AG09309 (cell line): ENCODE measurements around the gene EPHB6.

Experiments used
- DNase-seq: peaks from one replicate; pipeline ENCODE4 v3.0.0-alpha.2; 2010; ENCODE audit warnings: low read depth
- H3K4me3 ChIP-seq: 2 replicates; pipeline ENCODE4 v1.5.1; 2011; ENCODE audit warnings: mild to moderate bottlenecking, low read depth, low read length, moderate library complexity; ENCODE audit not compliant: control insufficient read depth
- TF ChIP-seq, protein P1 (sequence below): IDR thresholded peaks from 2 replicates; pipeline ENCODE4 v1.5.1; 2011; ENCODE audit warnings: mild to moderate bottlenecking, low read depth, low read length, inconsistent platforms; ENCODE audit not compliant: insufficient read depth, control insufficient read depth; ENCODE audit errors: missing control alignments

Gene EPHB6

DNA sequence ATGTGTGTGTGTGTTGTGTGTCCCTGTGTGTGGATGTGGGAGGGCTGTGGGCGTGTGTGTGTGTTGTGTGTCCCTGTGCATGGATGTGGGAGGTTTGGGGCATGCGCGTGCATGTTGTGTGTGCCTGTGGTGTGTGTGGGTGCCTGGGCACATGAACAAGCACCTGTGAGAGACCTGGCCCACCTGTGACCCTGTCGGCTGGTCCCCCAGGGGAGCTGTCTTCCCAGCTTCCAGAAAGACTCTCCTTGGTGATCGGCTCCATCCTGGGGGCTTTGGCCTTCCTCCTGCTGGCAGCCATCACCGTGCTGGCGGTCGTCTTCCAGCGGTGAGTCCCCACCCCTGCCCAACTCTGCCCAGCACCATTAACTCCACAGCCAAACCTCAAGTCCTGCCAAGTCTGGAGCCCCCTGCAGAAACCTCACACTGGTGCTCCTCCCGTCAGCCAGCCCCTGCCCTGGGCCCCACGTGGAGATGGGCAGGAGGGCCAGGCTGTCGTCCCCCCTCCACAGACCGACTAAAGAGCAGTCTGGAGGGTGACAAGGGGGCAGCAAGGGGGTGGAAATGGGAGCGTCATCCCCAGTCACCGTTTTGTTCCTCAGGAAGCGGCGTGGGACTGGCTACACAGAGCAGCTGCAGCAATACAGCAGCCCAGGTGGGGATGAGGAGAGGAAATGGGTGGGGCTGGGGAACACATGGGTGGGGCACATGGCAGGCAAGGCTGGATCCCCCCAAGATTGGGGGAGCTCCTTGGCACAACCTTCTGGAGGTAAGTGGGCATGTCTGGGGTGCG is 12.7 kb downstream of the EPHB6 start:
- no peak for DNase-seq
- TF ChIP-seq, protein P1, sequence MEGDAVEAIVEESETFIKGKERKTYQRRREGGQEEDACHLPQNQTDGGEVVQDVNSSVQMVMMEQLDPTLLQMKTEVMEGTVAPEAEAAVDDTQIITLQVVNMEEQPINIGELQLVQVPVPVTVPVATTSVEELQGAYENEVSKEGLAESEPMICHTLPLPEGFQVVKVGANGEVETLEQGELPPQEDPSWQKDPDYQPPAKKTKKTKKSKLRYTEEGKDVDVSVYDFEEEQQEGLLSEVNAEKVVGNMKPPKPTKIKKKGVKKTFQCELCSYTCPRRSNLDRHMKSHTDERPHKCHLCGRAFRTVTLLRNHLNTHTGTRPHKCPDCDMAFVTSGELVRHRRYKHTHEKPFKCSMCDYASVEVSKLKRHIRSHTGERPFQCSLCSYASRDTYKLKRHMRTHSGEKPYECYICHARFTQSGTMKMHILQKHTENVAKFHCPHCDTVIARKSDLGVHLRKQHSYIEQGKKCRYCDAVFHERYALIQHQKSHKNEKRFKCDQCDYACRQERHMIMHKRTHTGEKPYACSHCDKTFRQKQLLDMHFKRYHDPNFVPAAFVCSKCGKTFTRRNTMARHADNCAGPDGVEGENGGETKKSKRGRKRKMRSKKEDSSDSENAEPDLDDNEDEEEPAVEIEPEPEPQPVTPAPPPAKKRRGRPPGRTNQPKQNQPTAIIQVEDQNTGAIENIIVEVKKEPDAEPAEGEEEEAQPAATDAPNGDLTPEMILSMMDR = no peak

DNA sequence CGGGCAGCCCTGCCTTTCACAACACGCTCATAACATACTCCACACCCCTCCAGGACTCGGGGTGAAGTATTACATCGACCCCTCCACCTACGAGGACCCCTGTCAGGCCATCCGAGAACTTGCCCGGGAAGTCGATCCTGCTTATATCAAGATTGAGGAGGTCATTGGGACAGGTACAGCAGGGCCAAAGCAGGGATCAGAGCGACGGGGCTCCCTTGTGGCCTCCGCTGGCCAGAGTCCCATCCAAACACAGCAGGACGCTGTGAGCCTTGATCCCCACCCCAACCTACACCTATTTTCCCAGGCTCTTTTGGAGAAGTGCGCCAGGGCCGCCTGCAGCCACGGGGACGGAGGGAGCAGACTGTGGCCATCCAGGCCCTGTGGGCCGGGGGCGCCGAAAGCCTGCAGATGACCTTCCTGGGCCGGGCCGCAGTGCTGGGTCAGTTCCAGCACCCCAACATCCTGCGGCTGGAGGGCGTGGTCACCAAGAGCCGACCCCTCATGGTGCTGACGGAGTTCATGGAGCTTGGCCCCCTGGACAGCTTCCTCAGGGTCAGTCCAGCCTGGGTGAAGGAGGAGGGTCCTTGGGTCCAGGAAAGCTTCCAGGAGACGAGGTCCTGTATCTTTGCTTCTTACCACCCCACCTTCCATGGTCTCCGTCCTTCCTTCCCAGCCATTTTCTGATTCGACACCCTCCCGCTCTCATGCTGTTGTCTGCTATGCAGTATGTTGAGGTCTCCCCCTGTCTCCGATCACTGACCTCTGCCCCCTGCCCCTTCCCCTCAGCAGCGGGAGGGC is 13.5 kb downstream of the EPHB6 start:
- no peak for DNase-seq
- TF ChIP-seq, protein P1 = no peak
- no peak overlapping the region for H3K4me3 ChIP-seq

More for the DNA sequence above, 12.7 kb downstream of the EPHB6 start:
- no peak overlapping the region for H3K4me3 ChIP-seq

DNA sequence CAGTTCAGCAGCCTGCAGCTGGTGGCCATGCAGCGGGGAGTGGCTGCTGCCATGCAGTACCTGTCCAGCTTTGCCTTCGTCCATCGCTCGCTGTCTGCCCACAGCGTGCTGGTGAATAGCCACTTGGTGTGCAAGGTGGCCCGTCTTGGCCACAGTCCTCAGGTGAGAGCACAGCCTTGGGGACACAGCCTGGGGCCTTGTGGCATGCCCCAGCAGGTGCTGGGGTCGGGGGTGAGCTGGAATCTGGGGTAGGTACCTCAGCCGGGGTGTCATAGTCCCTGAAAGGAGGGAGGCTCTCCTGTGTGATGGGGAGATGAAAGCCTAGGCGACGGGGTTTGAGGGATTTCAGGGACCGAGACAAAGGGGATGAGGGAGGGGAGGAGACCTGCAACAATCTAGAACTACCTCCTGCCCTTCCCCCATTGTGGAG is 14.1 kb downstream of the EPHB6 start:
- TF ChIP-seq, protein P1 = no peak
- no peak overlapping the region for H3K4me3 ChIP-seq
- DNase-seq = no peak

DNA sequence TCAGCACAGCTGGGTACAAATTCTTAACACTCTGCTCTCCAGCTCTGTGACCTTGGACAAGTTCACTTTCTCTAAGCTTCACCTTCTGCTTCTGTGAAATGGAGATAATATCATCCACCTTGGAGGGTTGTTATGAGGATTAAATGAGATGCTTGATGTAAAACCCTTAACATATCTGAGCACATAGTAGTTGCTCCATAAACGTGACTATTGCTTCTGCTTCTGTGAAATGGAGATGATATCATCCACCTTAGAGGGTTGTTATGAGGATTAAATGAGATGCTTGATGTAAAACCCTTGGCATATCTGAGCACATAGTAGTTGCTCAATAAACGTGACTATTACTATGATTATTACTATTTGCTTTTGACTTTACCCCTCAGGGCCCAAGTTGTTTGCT is 14.6 kb downstream of the EPHB6 start:
- no peak for DNase-seq
- no peak overlapping the region for H3K4me3 ChIP-seq
- TF ChIP-seq, protein P1 = no peak

DNA sequence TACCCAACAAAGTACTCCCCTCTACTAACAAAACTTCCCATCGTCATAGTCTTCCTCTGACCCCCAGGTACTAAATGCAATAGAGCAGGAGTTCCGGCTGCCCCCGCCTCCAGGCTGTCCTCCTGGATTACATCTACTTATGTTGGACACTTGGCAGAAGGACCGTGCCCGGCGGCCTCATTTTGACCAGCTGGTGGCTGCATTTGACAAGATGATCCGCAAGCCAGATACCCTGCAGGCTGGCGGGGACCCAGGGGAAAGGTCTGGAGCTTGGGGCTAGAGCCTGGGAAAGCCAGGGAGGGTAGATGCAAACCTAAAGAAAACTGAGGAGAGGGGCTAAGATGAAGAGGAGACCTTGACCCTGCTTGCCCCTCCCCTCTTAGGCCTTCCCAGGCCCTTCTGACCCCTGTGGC is 15.3 kb downstream of the EPHB6 start:
- H3K4me3 ChIP-seq = no peak overlapping the region
- TF ChIP-seq, protein P1 = no peak
- DNase-seq = no peak

DNA sequence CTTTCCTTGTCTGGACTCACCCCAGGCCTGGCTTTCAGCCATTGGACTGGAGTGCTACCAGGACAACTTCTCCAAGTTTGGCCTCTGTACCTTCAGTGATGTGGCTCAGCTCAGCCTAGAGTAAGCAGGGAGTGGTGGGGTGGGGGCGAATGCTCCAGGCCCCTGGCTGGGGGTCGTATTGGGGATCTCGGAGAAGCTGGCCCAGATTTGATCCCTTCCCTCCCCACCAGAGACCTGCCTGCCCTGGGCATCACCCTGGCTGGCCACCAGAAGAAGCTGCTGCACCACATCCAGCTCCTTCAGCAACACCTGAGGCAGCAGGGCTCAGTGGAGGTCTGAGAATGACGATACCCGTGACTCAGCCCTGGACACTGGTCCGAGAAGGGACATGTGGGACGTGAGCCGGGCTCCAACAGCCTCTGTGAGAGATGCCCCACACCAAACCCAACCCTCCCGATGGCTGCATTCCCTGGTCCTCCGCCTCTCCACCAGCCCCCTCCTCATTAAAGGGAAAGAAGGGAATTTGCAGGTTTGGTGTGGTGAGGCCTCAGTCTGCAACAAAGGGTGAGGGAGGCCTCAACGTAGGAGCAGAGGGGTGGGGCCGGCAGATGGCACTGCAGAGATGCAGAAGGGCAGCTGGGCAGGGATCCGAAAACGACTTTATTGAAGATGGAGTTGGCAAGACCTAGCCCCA is 15.8 kb downstream of the EPHB6 start:
- TF ChIP-seq, protein P1 = no peak
- DNase-seq = no peak
- no peak overlapping the region for H3K4me3 ChIP-seq
